Dendritic cell treated with granulocyte-macrophage colony-stimulating factor and Interleukin-4, amounts not matched to agents 40 ng/mL and 50 ng/mL, for 4 days (primary cell): Measurements from ENCODE around the gene COX7A1.

Experiments
- H3K27ac Mint-ChIP-seq: one replicate; pipeline ENCODE4 v1.8.0; 2022; ENCODE audit warnings: mild to moderate bottlenecking, mixed read lengths
- H3K27me3 Mint-ChIP-seq: one replicate; pipeline ENCODE4 v1.8.0; 2022; ENCODE audit warnings: mild to moderate bottlenecking, mixed read lengths
- H3K36me3 Mint-ChIP-seq: one replicate; pipeline ENCODE4 v1.8.0; 2022; ENCODE audit warnings: low read depth, mixed read lengths
- H3K4me1 Mint-ChIP-seq: one replicate; pipeline ENCODE4 v1.8.0; 2022; ENCODE audit warnings: low read depth, mixed read lengths
- H3K4me3 Mint-ChIP-seq: one replicate; pipeline ENCODE4 v1.8.0; 2022; ENCODE audit warnings: mild to moderate bottlenecking, moderate library complexity, mixed read lengths
- H3K9me3 Mint-ChIP-seq: one replicate; pipeline ENCODE4 v1.8.0; 2022; ENCODE audit warnings: mixed read lengths
- intact Hi-C: fragments of 100-400 bp; cut with micrococcal nuclease; formaldehyde crosslinking; loops from one replicate; pipeline ENCODE4 v1.15.0; 2022

Gene COX7A1

GRCh38 chr19:36113425-36113824 is 38.8 kb downstream of the COX7A1 start:
- Mint-ChIP-seq H3K9me3 (no peaks in the 10 kb centered on the region), H3K4me1 (peaks cover 39% of the 10 kb centered on the region), H3K27me3 (no peaks in the 10 kb centered on the region), H3K4me3 (peak overlapping the region; percentile 90), H3K36me3 (peaks cover 73% of the 10 kb centered on the region), H3K27ac (peak overlapping the region; percentile 90)
- intact Hi-C loops: no loop called here

GRCh38 chr19:36112678-36113077 is 39.6 kb downstream of the COX7A1 start:
- Mint-ChIP-seq H3K4me3 (no peak overlapping the region), H3K27ac (no peak overlapping the region), H3K36me3 (peaks cover 65% of the 10 kb centered on the region), H3K9me3 (no peaks in the 10 kb centered on the region), H3K4me1 (peaks cover 34% of the 10 kb centered on the region), H3K27me3 (no peaks in the 10 kb centered on the region)
- intact Hi-C loops: no loop called here

DNA sequence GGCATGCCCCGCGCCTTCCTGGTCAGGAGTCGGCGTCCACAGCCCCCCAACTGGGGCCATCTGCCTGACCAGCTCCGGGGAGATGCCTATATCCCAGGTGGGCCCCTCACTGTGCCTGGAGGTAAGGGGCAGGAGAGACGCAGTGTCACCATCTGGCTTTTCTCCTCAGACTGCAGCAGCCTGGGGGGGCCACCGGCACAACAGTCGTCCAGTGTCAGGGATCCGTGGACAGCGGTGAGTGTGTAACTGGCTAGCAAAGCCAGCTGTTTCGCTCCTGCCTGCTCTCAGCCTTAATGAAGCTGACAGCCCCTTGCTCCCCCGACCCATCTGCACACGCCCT is 41.1 kb downstream of the COX7A1 start:
- no peaks in the 10 kb centered on the region for H3K27me3 Mint-ChIP-seq
- intact Hi-C loops: no loop called here
- H3K4me3 Mint-ChIP-seq: no peak overlapping the region
- peaks cover 23% of the 10 kb centered on the region for H3K4me1 Mint-ChIP-seq
- no peaks in the 10 kb centered on the region for H3K9me3 Mint-ChIP-seq
- H3K36me3 Mint-ChIP-seq: peaks cover 50% of the 10 kb centered on the region
- no peak overlapping the region for H3K27ac Mint-ChIP-seq

DNA sequence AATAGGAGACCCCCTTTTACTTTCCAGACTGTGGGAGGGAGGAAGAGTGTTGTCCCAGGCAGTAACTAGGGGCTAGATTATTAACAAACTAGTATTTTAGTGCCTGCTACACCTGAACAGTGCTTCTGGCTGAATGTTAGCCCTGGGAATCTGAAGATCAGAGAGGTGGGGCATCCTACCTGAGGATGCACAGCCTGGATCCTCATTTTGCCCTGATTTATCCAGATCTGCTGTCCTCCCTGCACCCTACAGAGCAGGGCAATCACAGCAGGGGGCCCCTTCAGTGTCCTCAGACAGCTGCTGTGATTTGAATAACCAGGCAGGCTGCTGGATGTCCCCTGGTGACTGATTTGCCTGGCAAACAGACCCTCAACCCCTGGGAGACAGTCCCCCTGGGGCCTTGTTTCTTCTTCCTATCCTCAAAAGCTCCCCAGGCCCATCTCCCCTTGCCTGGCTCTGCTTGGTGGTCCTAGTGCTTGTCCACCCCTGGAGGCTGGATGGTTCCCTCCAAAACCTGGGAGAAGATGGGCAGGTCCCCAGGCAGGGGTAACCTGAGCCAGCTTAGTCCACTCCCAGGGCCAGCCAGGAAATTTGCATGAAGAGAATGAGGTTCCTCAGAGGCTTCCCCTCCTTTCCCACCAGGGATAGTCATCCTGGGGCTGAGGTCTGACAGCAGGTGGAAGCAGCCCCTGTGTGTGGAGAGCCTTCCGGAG is 41.6 kb downstream of the COX7A1 start, which contains the start of gene OVOL3:
Gene OVOL3 (plus strand): TSS at position 657 of the 713 bp plus-strand sequence. CDS start 60 bp downstream, outside the sequence.
- Mint-ChIP-seq H3K4me1 (peaks cover 20% of the 10 kb centered on the region), H3K27ac (no peak within 1 kb of the TSS), H3K9me3 (no peaks in the 10 kb centered on the region), H3K4me3 (no peak within 1 kb of the TSS), H3K36me3 (peaks cover 45% of the 10 kb centered on the region), H3K27me3 (no peaks in the 10 kb centered on the region)
- intact Hi-C loops: no loop called here

DNA sequence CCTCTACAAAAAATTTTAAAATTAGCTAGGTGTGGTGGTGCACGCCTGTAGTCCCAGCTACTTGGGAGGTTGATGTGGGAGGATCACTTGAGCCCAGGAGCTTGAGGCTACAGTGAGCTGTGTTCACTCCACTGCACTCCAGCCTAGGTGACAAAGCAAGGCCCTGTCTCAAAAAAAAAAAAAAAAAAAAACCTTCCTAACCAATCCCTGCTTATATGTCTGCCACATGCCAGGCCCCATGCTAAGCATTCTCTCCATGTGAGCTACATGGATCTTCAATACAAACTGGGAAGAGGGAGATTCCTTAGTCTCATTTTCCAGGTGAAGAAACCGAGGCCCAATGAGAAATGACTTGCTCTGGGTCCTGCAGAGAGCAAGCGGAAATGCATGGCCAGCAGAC is 43.6 kb downstream of the COX7A1 start:
- intact Hi-C loops: no loop called here
- H3K4me1 Mint-ChIP-seq: peaks cover 11% of the 10 kb centered on the region
- H3K36me3 Mint-ChIP-seq: peaks cover 34% of the 10 kb centered on the region
- no peak overlapping the region for H3K4me3 Mint-ChIP-seq
- no peaks in the 10 kb centered on the region for H3K9me3 Mint-ChIP-seq
- no peak overlapping the region for H3K27ac Mint-ChIP-seq
- H3K27me3 Mint-ChIP-seq: no peaks in the 10 kb centered on the region

DNA sequence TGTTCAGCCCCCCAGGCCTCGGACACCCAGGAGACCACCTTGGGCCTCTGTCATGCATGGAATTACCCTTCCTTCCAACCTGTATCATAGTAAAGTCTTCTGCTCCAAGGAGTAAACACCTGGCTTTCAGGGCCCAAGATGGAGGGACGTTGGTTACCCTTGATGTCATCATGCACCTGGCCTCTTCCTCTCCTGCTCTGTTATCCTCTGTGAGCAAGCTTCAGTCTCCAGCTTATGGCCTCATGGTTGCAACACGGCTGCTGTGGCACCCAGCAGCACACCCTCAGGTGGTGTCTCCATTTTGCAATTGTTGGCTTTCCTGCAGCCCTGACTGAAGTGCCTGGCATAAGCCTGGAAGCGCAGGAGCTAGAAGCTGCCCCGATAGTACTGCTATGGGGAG is 45.3 kb downstream of the COX7A1 start:
- H3K4me3 Mint-ChIP-seq: no peak overlapping the region
- no peak overlapping the region for H3K27ac Mint-ChIP-seq
- no peaks in the 10 kb centered on the region for H3K27me3 Mint-ChIP-seq
- peaks cover 34% of the 10 kb centered on the region for H3K36me3 Mint-ChIP-seq
- no peaks in the 10 kb centered on the region for H3K9me3 Mint-ChIP-seq
- H3K4me1 Mint-ChIP-seq: no peaks in the 10 kb centered on the region
- intact Hi-C loops: no loop called here

DNA sequence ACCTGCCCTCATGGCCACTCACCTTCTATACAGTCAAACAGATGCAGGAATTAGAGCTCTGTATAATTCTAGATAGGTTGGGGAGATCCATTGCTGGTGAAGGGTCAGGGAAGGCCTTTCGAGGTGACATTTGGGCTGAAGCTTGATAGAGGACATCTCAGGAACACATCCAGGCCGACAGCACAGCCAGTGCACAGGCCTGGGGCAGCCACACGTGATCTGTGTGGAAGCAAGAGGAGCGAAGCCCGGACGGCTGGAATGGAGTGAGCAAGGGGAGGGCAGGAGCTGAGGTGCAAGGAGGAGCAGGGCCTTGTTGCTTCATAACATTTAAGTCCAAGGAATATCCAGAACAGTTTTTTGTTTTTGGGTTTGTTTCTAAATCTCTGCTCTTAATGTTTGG is 45.8 kb downstream of the COX7A1 start:
- H3K4me3 Mint-ChIP-seq: no peak overlapping the region
- intact Hi-C loops: no loop called here
- no peaks in the 10 kb centered on the region for H3K9me3 Mint-ChIP-seq
- H3K27ac Mint-ChIP-seq: no peak overlapping the region
- no peaks in the 10 kb centered on the region for H3K27me3 Mint-ChIP-seq
- H3K36me3 Mint-ChIP-seq: peaks cover 34% of the 10 kb centered on the region
- H3K4me1 Mint-ChIP-seq: no peaks in the 10 kb centered on the region

- intact Hi-C loops: no loop called here
- Mint-ChIP-seq H3K4me1 (peaks cover 5% of the 10 kb centered on the region), H3K36me3 (peaks cover 28% of the 10 kb centered on the region), H3K27ac (peak overlapping the region; percentile 25), H3K4me3 (no peak overlapping the region), H3K27me3 (no peaks in the 10 kb centered on the region), H3K9me3 (no peaks in the 10 kb centered on the region)
Observed at GRCh38 chr19:36103842-36104552, 48.2 kb downstream of the COX7A1 start.

GRCh38 chr19:36103040-36103626 is 49.1 kb downstream of the COX7A1 start:
- Mint-ChIP-seq H3K9me3 (no peaks in the 10 kb centered on the region), H3K4me1 (peaks cover 5% of the 10 kb centered on the region), H3K27me3 (no peaks in the 10 kb centered on the region), H3K4me3 (no peak overlapping the region), H3K27ac (peak overlapping the region; percentile 25), H3K36me3 (peaks cover 28% of the 10 kb centered on the region)
- intact Hi-C loops: no loop called here

DNA sequence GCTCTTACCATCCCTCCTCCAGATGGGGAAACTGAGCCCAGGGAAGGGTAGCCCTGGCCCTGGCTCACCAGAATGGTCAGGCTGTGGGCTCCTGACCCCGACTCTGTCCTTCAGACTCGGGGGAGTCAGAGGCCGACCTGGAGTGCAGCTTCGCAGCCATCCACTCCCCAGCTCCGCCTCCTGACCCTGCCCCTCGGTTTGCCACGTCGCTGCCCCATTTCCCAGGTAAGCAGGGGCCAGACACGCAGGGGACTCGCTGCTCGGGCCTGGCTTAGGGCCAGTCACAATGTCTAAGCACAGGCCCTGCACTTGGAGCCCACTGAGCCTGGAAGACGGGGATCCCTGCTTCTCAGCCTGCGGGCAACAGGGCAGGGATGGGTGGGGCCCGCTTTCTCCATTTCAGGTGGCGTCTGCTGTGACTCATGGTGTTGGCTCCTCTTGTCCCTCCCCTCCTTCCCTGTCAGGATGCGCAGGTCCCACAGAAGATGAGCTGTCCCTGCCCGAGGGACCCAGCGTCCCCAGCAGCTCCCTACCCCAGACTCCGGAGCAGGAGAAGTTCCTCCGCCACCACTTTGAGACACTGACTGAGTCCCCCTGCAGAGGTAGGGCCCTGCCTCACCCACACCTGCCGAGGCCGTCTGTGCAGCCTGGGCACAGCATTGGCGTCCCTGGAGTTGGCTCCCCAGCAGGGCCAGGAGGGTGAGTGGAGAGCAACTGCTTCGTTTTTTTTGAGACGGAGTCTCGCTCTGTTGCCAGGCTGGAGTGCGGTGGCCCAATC is 50.5 kb downstream of the COX7A1 start:
- H3K9me3 Mint-ChIP-seq: no peaks in the 10 kb centered on the region
- intact Hi-C loops: no loop called here
- no peaks in the 10 kb centered on the region for H3K27me3 Mint-ChIP-seq
- H3K27ac Mint-ChIP-seq: no peak overlapping the region
- peaks cover 5% of the 10 kb centered on the region for H3K4me1 Mint-ChIP-seq
- H3K36me3 Mint-ChIP-seq: peaks cover 36% of the 10 kb centered on the region
- no peak overlapping the region for H3K4me3 Mint-ChIP-seq
